Measurements from ENCODE around the gene VCP. TPM values are rescaled to one million over a fixed set of nuclear protein-coding genes. Genes with fewer than 3 reads are reported as not detected.

VCP gene
- total RNA-seq, 1 experiment from 2014 or later: 170 TPM

DNA sequence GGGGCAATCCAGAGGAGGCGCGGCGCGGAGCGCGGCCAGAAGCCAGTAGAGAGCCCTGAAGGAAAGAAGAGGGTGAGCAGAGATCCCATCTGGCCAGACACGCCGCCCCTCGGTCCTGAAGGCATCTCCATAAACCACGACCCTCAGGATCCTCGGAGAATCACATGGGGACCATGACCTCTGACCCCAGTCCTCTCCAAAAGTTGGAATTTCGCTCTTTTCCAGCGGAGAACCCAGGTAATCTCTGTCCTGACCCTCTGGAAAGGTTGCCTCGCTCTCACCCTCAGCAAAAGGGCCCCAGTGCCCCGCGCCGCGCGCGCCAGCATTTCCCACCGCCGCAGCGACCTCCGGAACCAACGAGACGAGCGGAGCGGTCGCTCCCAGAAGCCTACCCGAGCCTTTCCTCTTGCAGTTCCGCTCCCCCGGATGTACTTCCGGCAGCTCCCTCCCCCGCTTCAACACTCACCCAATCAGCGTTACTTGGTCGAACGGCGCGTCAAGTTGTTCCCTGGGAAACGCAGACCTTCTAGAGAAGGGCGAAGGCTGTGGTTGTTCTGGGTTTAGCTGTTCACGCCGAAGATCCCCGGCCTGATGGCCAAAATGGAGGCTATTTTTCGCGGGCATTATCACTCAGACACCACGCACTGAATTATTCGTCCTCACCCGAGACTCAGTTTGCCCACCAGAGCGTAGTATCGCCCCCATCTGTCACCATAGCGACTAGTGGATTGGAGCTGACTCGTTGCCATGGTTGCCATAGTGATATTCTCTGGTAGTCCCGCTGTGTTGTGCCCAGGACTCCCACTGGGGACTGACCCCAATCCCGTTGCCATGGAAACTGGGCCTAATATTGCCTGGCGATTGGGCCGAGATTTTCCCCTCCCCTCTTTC is 30.6 kb upstream of the VCP start, which contains the start of gene STOML2 (continued):
- TF ChIP-seq ZBTB33 (IDR thresholded peaks at IDR 0.05; ENCODE audit: extremely low read depth, insufficient replicate concordance, low read length): peak; percentile 57

- CTCF ChIA-PET: interaction anchor here (0.9 to 1.9 kb wide), 4 partner anchors 10 to 342 kb away, joined by 3 to 10 read pairs (median 4); partner anchors contain the start of gene ATOSB
These were observed 30.0 kb upstream of the VCP start for GRCh38 chr9:35102465-35102768.

More at GRCh38 chr9:35102465-35102768, 30.0 kb upstream of the VCP start:
- DNase-seq (ENCODE audit: low read depth, low spot score): no peak
- Histone ChIP-seq H3K4me1 (ENCODE audit: control insufficient read depth in 1 of 2, insufficient read depth in 2 of 2, low read length in 2 of 2) (peaks cover 9 to 22% of the 10 kb centered on the region in 2 experiments), H3K4me3 (replicated peaks in 1 of 2; ENCODE audit: low read depth in 1 of 2, low read length in 2 of 2) (peak overlapping the region; percentile 87 to 88), H3K79me2 (ENCODE audit: insufficient read depth, low read length) (peaks cover 30% of the 10 kb centered on the region), H3K27me3 (ENCODE audit: insufficient read depth, low read length) (no peaks in the 10 kb centered on the region), H3K36me3 (ENCODE audit: control insufficient read depth in 1 of 2, insufficient read depth in 2 of 2, low read length in 2 of 2) (peaks cover 17 to 26% of the 10 kb centered on the region in 2 experiments), H2AFZ (ENCODE audit: low read depth, low read length, poor library complexity, severe bottlenecking) (no peak overlapping the region), H3K9me3 (ENCODE audit: control insufficient read depth in 1 of 2, insufficient read depth in 1 of 2, low read depth in 1 of 2, low read length in 2 of 2) (no peaks in the 10 kb centered on the region), H4K20me1 (ENCODE audit: insufficient read depth) (no peaks in the 10 kb centered on the region), H3K9ac (ENCODE audit: low read length) (peak overlapping the region; percentile 97), H3K27ac (ENCODE audit: low read depth, low read length) (peak overlapping the region; percentile 76), H3K4me2 (ENCODE audit: low read length) (peak overlapping the region; percentile 78), H3K9me2 (ENCODE audit: insufficient read depth) (no peaks in the 10 kb centered on the region)
- BruUV-seq (replicated peaks): TSS peak; percentile 77
- intact Hi-C loops (cut with micrococcal nuclease): no loop called here
- TF ChIP-seq ZFX (IDR thresholded peaks at IDR 0.05) (peak; percentile 92), ATF3 (IDR thresholded peaks at IDR 0.05) (no peak)
- ChIA-PET RAD21 (ENCODE audit: low non-redundant PET in 1 of 2, low total read pairs in 2 of 2, uncharacterized antibody in 2 of 2, unreplicated experiment in 2 of 2) (no interaction called here), POLR2A (interaction anchor here (1.1 to 1.6 kb wide), 4 partner anchors 9 to 22 kb away, joined by 4 to 11 read pairs (median 9); partner anchors contain the start of genes ATOSB and FANCG)
- ATAC-seq: peak; percentile 30
